ENCODE measurements around the gene TARBP2.
"Not testable (repeated sequence)": the region's sequence is repeated elsewhere in the genome, so short reads cannot be mapped to it uniquely, and the experiment has no call there.

The TARBP2 gene

GRCh38 chr12:53530061-53530460 lies 29.0 kb downstream of the TARBP2 start:
- TF ChIP-seq POLR2A (IDR thresholded peaks at IDR 0.05; ENCODE audit: low read length) (no peak), GATA1 (IDR thresholded peaks at IDR 0.05; ENCODE audit: low read depth, low read length) (no peak)
- DNase-seq = no peak

GRCh38 chr12:53530920-53531319 lies 29.8 kb downstream of the TARBP2 start:
- DNase-seq = no peak
- TF ChIP-seq GATA1 (IDR thresholded peaks at IDR 0.05; ENCODE audit: low read depth, low read length) = no peak
- no peak for TF ChIP-seq POLR2A (IDR thresholded peaks at IDR 0.05; ENCODE audit: low read length)

GRCh38 chr12:53532021-53532420 lies 30.9 kb downstream of the TARBP2 start:
- no peak for DNase-seq
- no peak for TF ChIP-seq GATA1 (IDR thresholded peaks at IDR 0.05; ENCODE audit: low read depth, low read length)
- no peak for TF ChIP-seq POLR2A (IDR thresholded peaks at IDR 0.05; ENCODE audit: low read length)

- DNase-seq = no peak
- TF ChIP-seq POLR2A (IDR thresholded peaks at IDR 0.05; ENCODE audit: low read length) (no peak), GATA1 (IDR thresholded peaks at IDR 0.05; ENCODE audit: low read depth, low read length) (no peak)
Measured at GRCh38 chr12:53532524-53533445, 31.7 kb downstream of the TARBP2 start.

GRCh38 chr12:53533471-53533870 lies 32.4 kb downstream of the TARBP2 start:
- DNase-seq = no peak
- TF ChIP-seq GATA1 (IDR thresholded peaks at IDR 0.05; ENCODE audit: low read depth, low read length) = no peak
- TF ChIP-seq POLR2A (IDR thresholded peaks at IDR 0.05; ENCODE audit: low read length) = no peak

- TF ChIP-seq POLR2A (IDR thresholded peaks at IDR 0.05; ENCODE audit: low read length) = no peak
- no peak for DNase-seq
Measured at GRCh38 chr12:53536962-53537361, 35.9 kb downstream of the TARBP2 start.

GRCh38 chr12:53538209-53538689 lies 37.2 kb downstream of the TARBP2 start:
- no peak for DNase-seq
- TF ChIP-seq GATA1 (IDR thresholded peaks at IDR 0.05; ENCODE audit: low read depth, low read length) (no peak), POLR2A (IDR thresholded peaks at IDR 0.05; ENCODE audit: low read length) (no peak)

- no peak for DNase-seq
- TF ChIP-seq GATA1 (IDR thresholded peaks at IDR 0.05; ENCODE audit: low read depth, low read length) = no peak
- TF ChIP-seq POLR2A (IDR thresholded peaks at IDR 0.05; ENCODE audit: low read length) = no peak
Measured at GRCh38 chr12:53539526-53539925, 38.4 kb downstream of the TARBP2 start.

GRCh38 chr12:53543539-53543938 lies 42.5 kb downstream of the TARBP2 start:
- peak; percentile 59 to 62 for DNase-seq
- no peak for TF ChIP-seq GATA1 (IDR thresholded peaks at IDR 0.05; ENCODE audit: low read depth, low read length)
- TF ChIP-seq POLR2A (IDR thresholded peaks at IDR 0.05; ENCODE audit: low read length) = no peak

- not testable (repeated sequence) for DNase-seq
Measured at GRCh38 chr12:53548354-53548753, 47.3 kb downstream of the TARBP2 start.

- not testable (repeated sequence) for DNase-seq
Measured at GRCh38 chr12:53550131-53550530, 49.0 kb downstream of the TARBP2 start.

GRCh38 chr12:53550595-53550994 lies 49.5 kb downstream of the TARBP2 start:
- no peak for DNase-seq
- TF ChIP-seq POLR2A (IDR thresholded peaks at IDR 0.05; ENCODE audit: low read length) (no peak), GATA1 (IDR thresholded peaks at IDR 0.05; ENCODE audit: low read depth, low read length) (no peak)

- TF ChIP-seq GATA1 (IDR thresholded peaks at IDR 0.05; ENCODE audit: low read depth, low read length) (no peak), POLR2A (IDR thresholded peaks at IDR 0.05; ENCODE audit: low read length) (no peak)
- no peak for DNase-seq
Measured at GRCh38 chr12:53551889-53552291, 50.8 kb downstream of the TARBP2 start.

GRCh38 chr12:53552361-53553327 lies 51.6 kb downstream of the TARBP2 start:
- TF ChIP-seq GATA1 (IDR thresholded peaks at IDR 0.05; ENCODE audit: low read depth, low read length) (no peak), POLR2A (IDR thresholded peaks at IDR 0.05; ENCODE audit: low read length) (no peak)
- no peak for DNase-seq

Data from erythroblast (primary cell).